ENCODE results near the gene TFF3.

GRCh38 chr21:42291751-42292562 lies 23.3 kb downstream of the TFF3 start:
- TF ChIP-seq POLR2A (IDR thresholded peaks at IDR 0.05; ENCODE audit: low read length) (no peak), GATA1 (IDR thresholded peaks at IDR 0.05; ENCODE audit: low read depth, low read length) (no peak)

All from erythroblast (primary cell).